A549 (cell line): ENCODE results near the gene RGS14. TPM values are rescaled to one million over a fixed set of nuclear protein-coding genes. Genes with fewer than 3 reads are reported as not detected.

Source experiments
- ATAC-seq, 2 experiments: fragments of 200-7000 bp in 1 of 2; fragments of >200 bp in 1 of 2; cut with Nextera tagmentation in 1 of 2; cut with Tn5 transposase in 1 of 2; 3 replicates each; pipeline versions ENCODE4 v1.8.0 to v1.9.1; 2018 to 2020; ENCODE audit warnings: mild to moderate bottlenecking in 1 of 2, moderate library complexity in 1 of 2
- CTCF ChIA-PET: fragments of 300-600 bp; sonication (Branson Sonifier 250); formaldehyde crosslinking; extraction: SDS; loops from one replicate; lab custom pipeline; 2021; ENCODE audit warnings: antibody characterized with exemption, inconsistent platforms; lab: Yijun Ruan, JAX
- POLR2A ChIA-PET: fragments of 350-600 bp; formaldehyde crosslinking; extraction: SDS; loops from one replicate; lab custom pipeline; 2021; ENCODE audit warnings: antibody characterized with exemption, inconsistent platforms; lab: Yijun Ruan, JAX
- DNase-seq, 2 experiments: peaks; one replicate each; pipeline versions ENCODE4 v3.0.0 to v3.0.0-alpha.2; 2011 to 2016; ENCODE audit warnings: low read depth in 1 of 2, low spot score in 1 of 2
- FAIRE-seq: peaks from 2 replicates; lab custom pipeline; 2011; peaks lifted over from hg19 to GRCh38; lab: Jason Lieb, UNC
- H3K27ac ChIP-seq, 2 experiments: fragments of >200 bp; sonication (Bioruptor Twin); formaldehyde crosslinking; 3 replicates each; pipeline ENCODE4 v1.5.1; 2016 to 2017
- H3K4me1 ChIP-seq: fragments of >200 bp; sonication (Bioruptor Twin); formaldehyde crosslinking; 3 replicates; pipeline ENCODE4 v1.6.1; 2016
- H3K4me2 ChIP-seq: fragments of >200 bp; sonication (Bioruptor Twin); formaldehyde crosslinking; 3 replicates; pipeline ENCODE4 v1.6.1; 2016
- H3K4me3 ChIP-seq: fragments of >200 bp; sonication (Bioruptor Twin); formaldehyde crosslinking; 3 replicates; pipeline ENCODE4 v1.5.1; 2016
- H3K9me3 ChIP-seq: fragments of >200 bp; sonication (Bioruptor Twin); formaldehyde crosslinking; 3 replicates; pipeline ENCODE4 v1.6.1; 2016
- CBX2 ChIP-seq: fragments of 200-600 bp; sonication (generic); IDR thresholded peaks from 2 replicates; pipeline ENCODE4 v1.6.1; 2016; ENCODE audit warnings: low read depth, mild to moderate bottlenecking, borderline replicate concordance
- CHD4 ChIP-seq: fragments of 200-600 bp; sonication (generic); IDR thresholded peaks from 2 replicates; pipeline ENCODE4 v1.6.1; 2016; ENCODE audit warnings: antibody characterized with exemption, mild to moderate bottlenecking, borderline replicate concordance
- CTCF ChIP-seq: fragments of >200 bp; sonication (Bioruptor Twin); formaldehyde crosslinking; IDR thresholded peaks from 3 replicates; pipeline ENCODE4 v1.5.1; 2016
- E2F6 ChIP-seq: IDR thresholded peaks from 2 replicates; pipeline ENCODE4 v1.6.1; 2012; ENCODE audit warnings: low read depth, borderline replicate concordance
- EHMT2 ChIP-seq: fragments of 200-600 bp; sonication (generic); IDR thresholded peaks from 2 replicates; pipeline ENCODE4 v1.6.1; 2016; ENCODE audit warnings: antibody characterized with exemption, low read depth, mild to moderate bottlenecking, moderate library complexity
- HDAC2 ChIP-seq: fragments of 200-600 bp; sonication (generic); IDR thresholded peaks from 2 replicates; pipeline ENCODE4 v1.6.1; 2016
- HES2 ChIP-seq: fragments of >200 bp; sonication (Bioruptor Twin); formaldehyde crosslinking; IDR thresholded peaks from 2 replicates; pipeline ENCODE4 v1.6.1; 2016
- HMGXB4 ChIP-seq: fragments of 250-450 bp; sonication (Bioruptor Pico); IDR thresholded peaks from 2 replicates; pipeline ENCODE4 v1.5.0; 2021; ENCODE audit warnings: mild to moderate bottlenecking, moderate library complexity, borderline replicate concordance
- JUN ChIP-seq, 2 experiments: fragments of >200 bp; sonication (Bioruptor Twin); formaldehyde crosslinking; IDR thresholded peaks; 2 replicates in 1 of 2; 3 replicates in 1 of 2; pipeline ENCODE4 v1.6.1; 2016 to 2017
- MAFK ChIP-seq: fragments of 450-650 bp; IDR thresholded peaks from 2 replicates; pipeline ENCODE4 v1.6.1; 2014; ENCODE audit not compliant: partially characterized antibody
- MAX ChIP-seq: IDR thresholded peaks from 2 replicates; pipeline ENCODE4 v1.6.1; 2012
- MAZ ChIP-seq: fragments of 150-350 bp; IDR thresholded peaks from 2 replicates; pipeline ENCODE4 v1.6.1; 2014; ENCODE audit warnings: antibody characterized with exemption, low read depth, low read length, borderline replicate concordance
- PBX3 ChIP-seq: IDR thresholded peaks from 2 replicates; pipeline ENCODE4 v1.6.1; 2012
- PHF8 ChIP-seq: fragments of 200-600 bp; sonication (generic); IDR thresholded peaks from 2 replicates; pipeline ENCODE4 v1.6.1; 2016; ENCODE audit warnings: low read depth, mild to moderate bottlenecking, antibody characterized with exemption, moderate library complexity, borderline replicate concordance
- TP53 ChIP-seq: fragments of 250-450 bp; sonication (Bioruptor Pico); IDR thresholded peaks from 2 replicates; pipeline ENCODE4 v1.5.0; 2021; ENCODE audit warnings: mild to moderate bottlenecking, moderate library complexity
- USF2 ChIP-seq: fragments of 450-650 bp; IDR thresholded peaks from 2 replicates; pipeline ENCODE4 v1.6.1; 2014; ENCODE audit warnings: antibody characterized with exemption
- ZNF302 ChIP-seq: fragments of 250-450 bp; sonication (Bioruptor Pico); IDR thresholded peaks from 2 replicates; pipeline ENCODE4 v1.9.0; 2021; ENCODE audit warnings: inconsistent platforms, mild to moderate bottlenecking, moderate library complexity
- WGBS: methylation state at CpG from one replicate; pipeline ENCODE4 v1.1.6; 2017; ENCODE audit errors: missing lambda C conversion rate; 5-methylcytosine and 5-hydroxymethylcytosine counted together
- polyA plus RNA-seq, 4 experiments: library from polyadenylated mRNA; depleted of rRNA in 3 of 4; stranded (reverse); fragments of >200 nt; fragmentation: RNase III in 1 of 4; extraction: RNeasy Plus Mini Kit Qiagen cat#74134 plus additional on column Dnase treatment in 1 of 4; gene quantifications; 2 replicates in 3 of 4; 3 replicates in 1 of 4; pipeline ENCODE4 v1.2.3, GENCODE V29; 2011 to 2017

RGS14 gene
- polyA plus RNA-seq, 2 of the 4 experiments (the other 2 are of a cell fraction), result 3.9 to 8.4 TPM

GRCh38 chr5:177377851-177378776 lies 20.4 kb downstream of the RGS14 start:
- whole genome bisulfite sequencing, result 84% methylated on average over 7 of the region's 8 CpGs

GRCh38 chr5:177378884-177379883 lies 21.5 kb downstream of the RGS14 start:
- peak overlapping the region; percentile 65 for H3K4me2 ChIP-seq
- CTCF ChIA-PET, result interaction anchor here (0.5 to 43.1 kb wide), 10 partner anchors 0 to 122 kb away, joined by 3 to 1107 read pairs (median 5); partner anchors contain the start of genes F12, LMAN2, PFN3 and SLC34A1
- H3K4me3 ChIP-seq, result no peak overlapping the region
- 34% methylated on average over 15 of the region's 15 CpGs for WGBS
- H3K4me1 ChIP-seq, result peaks cover 23% of the 10 kb centered on the region
- peak; percentile 79 for FAIRE-seq
- POLR2A ChIA-PET, result interaction anchor here (1.0 to 1.2 kb wide), 3 partner anchors 11 to 47 kb away, joined by 3 to 5 read pairs (median 3); partner anchors contain the start of gene GRK6
- DNase-seq, result peak; percentile 84 to 89
- peak; percentile 74 to 90 for ATAC-seq
- H3K27ac ChIP-seq, result peak overlapping the region; percentile 85 to 89
- no peaks in the 10 kb centered on the region for H3K9me3 ChIP-seq
- TF ChIP-seq MAZ, result no peak
- TF ChIP-seq PBX3, result no peak
- peak; percentile 84; the same call in 1 of the 2 replicates for TF ChIP-seq MAX
- TF ChIP-seq CBX2, result no peak
- TF ChIP-seq MAFK, result peak; percentile 94
- TF ChIP-seq E2F6, result peak; percentile 79; the same call in 1 of the 2 replicates
- peak; percentile 79 for TF ChIP-seq ZNF302 (CRISPR knock-in tag)
- no peak for TF ChIP-seq HES2
- no peak for TF ChIP-seq CTCF
- 0 out of 2 replicates have a peak, but pooled peaks have one; percentile 28 for TF ChIP-seq HMGXB4 (CRISPR knock-in tag)
- 0 out of 2 replicates have a peak, but pooled peaks have one; percentile 62 for TF ChIP-seq TP53 (CRISPR knock-in tag)
- no peak for TF ChIP-seq HDAC2

More at GRCh38 chr5:177377851-177378776, 20.4 kb downstream of the RGS14 start:
- no peak; a peak in 1 of 6 replicates for ATAC-seq
- POLR2A ChIA-PET, result interaction anchor here (1.0 to 1.1 kb wide), 2 partner anchors 24 to 48 kb away, joined by 3 to 5 read pairs; partner anchors contain the start of gene GRK6
- Histone ChIP-seq H3K4me2 (peak overlapping the region; percentile 65; the same call in 2 of the 3 replicates), H3K27ac (peak overlapping the region; percentile 85 to 89), H3K9me3 (no peaks in the 10 kb centered on the region)
- TF ChIP-seq PBX3 (no peak), PHF8 (no peak), HES2 (no peak), MAX (no peak), EHMT2 (no peak), USF2 (no peak), JUN (IDR thresholded peaks at IDR 0.05) (0 out of 5 replicates have a peak, but pooled peaks of 1 of the 2 experiments have one; percentile 8), CHD4 (no peak)
- TF ChIP-seq, all 56 proteins: peak for 1
- Histone ChIP-seq H3K4me1 (peaks cover 23% of the 10 kb centered on the region), H3K4me3 (no peak overlapping the region)
- DNase-seq (no peak), FAIRE-seq (no peak)
- CTCF ChIA-PET, result interaction anchor here (1.0 to 43.1 kb wide), 10 partner anchors 1 to 123 kb away, joined by 3 to 1107 read pairs (median 5); partner anchors contain the start of genes F12, LMAN2, PFN3 and SLC34A1
